ENCODE measurements around the gene IL18RAP.

Gene IL18RAP

DNA sequence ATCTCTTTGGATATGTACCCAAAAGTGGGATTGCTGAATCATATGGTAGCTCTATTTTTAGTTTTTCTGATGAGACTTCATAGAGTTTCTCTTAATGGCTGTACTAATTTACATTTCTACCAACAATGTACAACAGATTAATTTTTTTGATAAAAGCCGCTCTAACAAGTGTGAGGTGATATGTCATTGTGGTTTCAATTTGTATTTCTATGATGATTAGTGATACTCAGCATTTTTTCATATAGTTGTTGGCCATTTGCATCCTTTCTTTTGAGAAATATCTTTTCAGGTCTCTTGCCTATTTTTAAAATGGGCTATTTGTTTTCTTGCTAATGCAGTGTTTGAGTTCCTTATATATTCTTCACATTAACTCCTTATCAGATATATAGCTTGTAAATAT is 4.3 kb downstream of the IL18RAP start:
- H3K4me3 ChIP-seq (ENCODE audit: low read length) = no peak overlapping the region
- no peaks in the 10 kb centered on the region for H3K27me3 ChIP-seq (ENCODE audit: control insufficient read depth, insufficient read depth, low read length)
- no peaks in the 10 kb centered on the region for H3K4me1 ChIP-seq (ENCODE audit: control insufficient read depth, insufficient read depth, low read length)
- no peak overlapping the region for H3K27ac ChIP-seq (ENCODE audit: low read depth, low read length)
- no peaks in the 10 kb centered on the region for H3K36me3 ChIP-seq (ENCODE audit: control insufficient read depth, insufficient read depth, low read length)
- no peak overlapping the region for H3K9ac ChIP-seq (ENCODE audit: low read length)

DNA sequence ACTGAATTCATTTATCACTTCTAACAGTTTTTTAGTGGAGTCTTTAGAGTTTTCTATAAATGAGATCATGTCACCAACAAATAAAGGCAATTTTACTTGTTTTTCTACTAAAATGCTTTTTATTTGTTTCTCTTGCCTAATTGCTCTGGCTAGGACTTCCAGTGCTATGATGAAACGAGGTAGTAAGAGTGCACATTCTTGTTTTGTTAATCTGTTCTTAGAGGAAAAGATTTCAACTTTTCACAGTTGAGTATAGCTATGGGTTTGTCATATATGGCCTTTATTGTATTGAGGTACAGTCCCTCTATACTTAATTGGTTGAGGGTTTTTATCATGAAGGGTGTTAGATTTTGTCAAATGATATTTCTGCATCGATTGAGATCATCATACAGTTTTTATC is 5.6 kb downstream of the IL18RAP start:
- Histone ChIP-seq H3K27me3 (ENCODE audit: control insufficient read depth, insufficient read depth, low read length) (no peaks in the 10 kb centered on the region), H3K4me1 (ENCODE audit: control insufficient read depth, insufficient read depth, low read length) (no peaks in the 10 kb centered on the region), H3K4me3 (ENCODE audit: low read length) (no peak overlapping the region), H3K27ac (ENCODE audit: low read depth, low read length) (no peak overlapping the region), H3K36me3 (ENCODE audit: control insufficient read depth, insufficient read depth, low read length) (no peaks in the 10 kb centered on the region), H3K9ac (ENCODE audit: low read length) (no peak overlapping the region)

DNA sequence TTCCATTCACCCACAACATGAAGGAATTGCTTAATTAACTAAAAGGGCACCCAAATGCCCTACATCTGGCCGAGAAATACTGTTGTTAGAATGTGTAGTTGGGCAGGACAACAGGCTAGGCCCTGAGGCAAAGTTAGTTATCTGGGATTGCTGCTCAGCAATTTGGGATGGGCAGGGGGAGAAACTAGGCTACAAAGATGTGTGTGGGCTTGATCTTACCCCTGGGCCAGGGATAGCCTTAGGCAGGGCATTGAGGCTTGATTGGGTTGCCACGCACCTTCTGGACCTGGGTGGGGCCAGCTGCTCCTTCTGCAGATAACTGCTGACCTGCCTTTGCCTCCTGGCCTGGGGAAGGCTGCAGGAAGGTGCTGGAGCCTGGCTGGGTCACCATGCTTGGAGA is 9.4 kb downstream of the IL18RAP start:
- no peaks in the 10 kb centered on the region for H3K4me1 ChIP-seq (ENCODE audit: control insufficient read depth, insufficient read depth, low read length)
- H3K27me3 ChIP-seq (ENCODE audit: control insufficient read depth, insufficient read depth, low read length) = no peaks in the 10 kb centered on the region
- no peak overlapping the region for H3K27ac ChIP-seq (ENCODE audit: low read depth, low read length)
- H3K36me3 ChIP-seq (ENCODE audit: control insufficient read depth, insufficient read depth, low read length) = no peaks in the 10 kb centered on the region
- H3K9ac ChIP-seq (ENCODE audit: low read length) = no peak overlapping the region
- no peak overlapping the region for H3K4me3 ChIP-seq (ENCODE audit: low read length)

DNA sequence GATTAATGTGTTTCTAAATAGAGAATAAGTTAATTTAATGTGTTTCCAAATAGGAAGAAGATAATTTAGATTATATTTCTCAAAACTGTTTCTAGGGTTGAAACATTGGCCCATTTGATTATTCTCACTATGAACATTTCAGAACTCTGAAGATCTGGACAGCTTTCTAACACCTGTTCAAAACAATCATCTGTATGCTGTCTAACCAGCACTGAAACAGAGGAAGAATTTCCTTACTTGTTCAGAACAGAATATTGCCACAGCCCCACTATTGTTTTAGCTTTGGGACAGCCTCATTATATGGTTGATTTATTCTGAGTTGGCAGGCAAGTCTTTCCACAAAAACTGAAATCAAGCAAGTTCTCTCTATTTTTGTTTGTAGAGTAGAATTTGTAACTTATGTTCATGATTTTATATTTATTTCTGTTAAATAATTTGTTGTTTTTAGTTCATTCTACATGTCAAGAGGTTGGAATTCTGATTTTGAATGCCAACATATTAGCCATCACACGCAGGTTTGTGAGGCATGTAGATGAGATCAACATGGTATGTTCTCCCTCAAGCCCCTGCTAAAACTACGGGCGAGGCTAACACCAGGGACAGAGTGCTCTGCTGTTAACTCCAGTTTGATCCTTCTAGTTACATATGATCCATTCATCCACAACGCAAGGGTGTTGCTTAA is 11.2 kb downstream of the IL18RAP start:
- Histone ChIP-seq H3K4me1 (ENCODE audit: control insufficient read depth, insufficient read depth, low read length) (no peaks in the 10 kb centered on the region), H3K9ac (ENCODE audit: low read length) (no peak overlapping the region), H3K27ac (ENCODE audit: low read depth, low read length) (no peak overlapping the region), H3K4me3 (ENCODE audit: low read length) (no peak overlapping the region), H3K36me3 (ENCODE audit: control insufficient read depth, insufficient read depth, low read length) (no peaks in the 10 kb centered on the region), H3K27me3 (ENCODE audit: control insufficient read depth, insufficient read depth, low read length) (no peaks in the 10 kb centered on the region)

DNA sequence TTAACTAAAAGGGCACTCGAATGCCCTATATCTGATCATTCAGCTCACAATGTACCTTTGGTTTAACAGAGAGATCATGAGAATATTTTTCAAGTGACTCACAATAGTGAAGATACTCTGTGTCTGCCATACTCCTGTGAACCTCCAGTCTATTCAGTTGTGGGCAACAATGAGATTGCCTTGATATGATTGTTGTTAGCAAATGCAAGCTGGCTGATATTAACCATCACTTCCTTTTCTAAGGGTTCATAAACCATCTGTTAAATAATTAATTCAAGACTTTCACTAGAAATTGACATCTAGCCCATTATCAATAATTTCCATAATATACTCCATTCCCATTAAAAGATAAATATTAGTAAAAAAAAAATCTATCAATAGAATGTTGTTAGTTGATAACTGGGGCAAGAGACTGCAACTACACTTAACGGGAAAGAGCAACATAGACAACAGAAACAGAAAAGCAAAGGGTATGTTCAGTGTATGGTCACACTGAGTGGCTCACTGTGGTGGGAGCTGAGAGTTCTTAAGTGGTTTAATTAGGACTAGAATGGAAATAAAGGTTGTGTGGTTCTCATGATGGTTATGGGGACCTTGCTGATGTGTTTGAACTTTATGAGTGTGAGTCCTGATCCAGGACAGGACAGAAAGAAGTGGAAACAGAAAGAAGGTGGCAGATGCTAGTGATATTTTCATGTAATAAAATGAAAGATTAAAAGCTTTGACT is 11.9 kb downstream of the IL18RAP start:
- Histone ChIP-seq H3K9ac (ENCODE audit: low read length) (no peak overlapping the region), H3K27ac (ENCODE audit: low read depth, low read length) (no peak overlapping the region), H3K4me1 (ENCODE audit: control insufficient read depth, insufficient read depth, low read length) (no peaks in the 10 kb centered on the region), H3K27me3 (ENCODE audit: control insufficient read depth, insufficient read depth, low read length) (no peaks in the 10 kb centered on the region), H3K4me3 (ENCODE audit: low read length) (no peak overlapping the region), H3K36me3 (ENCODE audit: control insufficient read depth, insufficient read depth, low read length) (no peaks in the 10 kb centered on the region)

DNA sequence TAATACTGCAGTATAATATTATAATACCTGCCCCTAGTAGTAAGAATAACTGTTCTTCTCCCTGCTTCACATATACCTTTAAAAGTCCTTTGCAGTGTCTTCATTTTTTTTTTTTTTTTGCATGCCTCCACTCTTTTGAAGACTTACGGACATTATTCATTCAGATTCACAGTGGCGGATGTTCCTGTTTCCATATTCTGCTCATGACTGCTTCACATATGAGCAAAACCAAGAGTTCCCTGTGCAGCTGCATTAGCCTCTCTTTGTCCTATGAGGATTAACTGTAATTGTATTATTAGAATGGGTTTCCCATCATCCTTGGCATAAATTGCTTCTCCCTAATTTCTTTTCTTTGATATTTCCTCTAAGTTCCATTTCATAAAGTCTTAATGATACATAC is 12.8 kb downstream of the IL18RAP start:
- Histone ChIP-seq H3K27me3 (ENCODE audit: control insufficient read depth, insufficient read depth, low read length) (no peaks in the 10 kb centered on the region), H3K36me3 (ENCODE audit: control insufficient read depth, insufficient read depth, low read length) (no peaks in the 10 kb centered on the region), H3K27ac (ENCODE audit: low read depth, low read length) (no peak overlapping the region), H3K9ac (ENCODE audit: low read length) (no peak overlapping the region), H3K4me1 (ENCODE audit: control insufficient read depth, insufficient read depth, low read length) (no peaks in the 10 kb centered on the region), H3K4me3 (ENCODE audit: low read length) (no peak overlapping the region)

DNA sequence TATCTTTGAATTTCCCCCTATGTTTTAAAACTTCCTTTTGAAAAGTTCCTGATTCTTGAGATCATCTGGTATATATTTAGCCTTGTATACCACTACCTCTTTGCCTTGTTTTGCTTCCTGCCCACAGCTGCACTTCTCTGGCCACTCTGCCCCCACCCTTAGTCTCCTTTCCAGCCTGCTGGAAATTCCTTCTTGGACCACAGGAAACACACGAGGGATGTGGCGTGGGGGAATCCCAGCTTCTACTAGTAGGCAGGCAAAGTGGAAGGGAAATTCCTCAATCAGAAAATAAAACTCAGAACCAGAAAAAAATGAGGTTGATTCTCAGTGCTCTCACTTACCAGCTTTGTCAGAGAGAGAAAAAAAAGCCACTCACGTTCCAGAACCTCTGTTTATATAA is 13.4 kb downstream of the IL18RAP start:
- Histone ChIP-seq H3K4me3 (ENCODE audit: low read length) (no peak overlapping the region), H3K4me1 (ENCODE audit: control insufficient read depth, insufficient read depth, low read length) (no peaks in the 10 kb centered on the region), H3K27me3 (ENCODE audit: control insufficient read depth, insufficient read depth, low read length) (no peaks in the 10 kb centered on the region), H3K27ac (ENCODE audit: low read depth, low read length) (no peak overlapping the region), H3K9ac (ENCODE audit: low read length) (no peak overlapping the region), H3K36me3 (ENCODE audit: control insufficient read depth, insufficient read depth, low read length) (no peaks in the 10 kb centered on the region)

DNA sequence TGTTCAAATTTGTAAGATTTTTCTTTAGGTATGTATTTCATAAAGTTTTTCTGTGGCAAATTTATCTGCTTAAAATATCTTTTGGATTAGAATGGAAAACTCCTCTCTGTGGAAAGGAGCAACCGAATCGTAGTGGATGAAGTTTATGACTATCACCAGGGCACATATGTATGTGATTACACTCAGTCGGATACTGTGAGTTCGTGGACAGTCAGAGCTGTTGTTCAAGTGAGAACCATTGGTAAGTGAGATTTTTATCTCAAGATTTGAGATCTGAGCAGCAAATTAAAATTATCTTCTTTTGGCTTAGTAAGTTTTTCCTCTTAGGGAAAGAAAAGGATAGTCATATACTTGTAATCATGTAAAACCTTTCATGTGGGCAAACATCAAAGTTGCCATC is 14.2 kb downstream of the IL18RAP start:
- Histone ChIP-seq H3K27ac (ENCODE audit: low read depth, low read length) (no peak overlapping the region), H3K27me3 (ENCODE audit: control insufficient read depth, insufficient read depth, low read length) (no peaks in the 10 kb centered on the region), H3K9ac (ENCODE audit: low read length) (no peak overlapping the region), H3K4me3 (ENCODE audit: low read length) (no peak overlapping the region), H3K4me1 (ENCODE audit: control insufficient read depth, insufficient read depth, low read length) (no peaks in the 10 kb centered on the region), H3K36me3 (ENCODE audit: control insufficient read depth, insufficient read depth, low read length) (no peaks in the 10 kb centered on the region)

DNA sequence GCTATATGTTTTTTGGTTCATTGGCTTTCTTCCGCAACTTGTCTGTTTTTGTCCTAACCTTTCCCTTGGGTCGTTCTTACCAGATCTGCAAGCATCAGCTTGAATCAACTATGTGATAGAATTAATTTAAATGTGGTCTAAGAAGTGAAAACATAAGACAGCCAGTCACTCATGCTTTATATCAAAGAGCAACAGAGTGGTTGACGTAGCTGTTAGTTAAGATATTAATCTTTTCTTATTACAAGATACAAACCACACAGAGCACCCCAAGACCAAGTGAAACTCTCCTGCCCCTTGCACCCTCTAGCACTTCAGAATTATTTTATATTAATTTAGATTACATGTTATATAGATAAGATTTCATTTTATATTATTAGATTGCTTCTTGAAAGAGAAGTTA is 15.2 kb downstream of the IL18RAP start:
- Histone ChIP-seq H3K27me3 (ENCODE audit: control insufficient read depth, insufficient read depth, low read length) (no peaks in the 10 kb centered on the region), H3K36me3 (ENCODE audit: control insufficient read depth, insufficient read depth, low read length) (no peaks in the 10 kb centered on the region), H3K27ac (ENCODE audit: low read depth, low read length) (no peak overlapping the region), H3K4me1 (ENCODE audit: control insufficient read depth, insufficient read depth, low read length) (no peaks in the 10 kb centered on the region), H3K4me3 (ENCODE audit: low read length) (no peak overlapping the region), H3K9ac (ENCODE audit: low read length) (no peak overlapping the region)

DNA sequence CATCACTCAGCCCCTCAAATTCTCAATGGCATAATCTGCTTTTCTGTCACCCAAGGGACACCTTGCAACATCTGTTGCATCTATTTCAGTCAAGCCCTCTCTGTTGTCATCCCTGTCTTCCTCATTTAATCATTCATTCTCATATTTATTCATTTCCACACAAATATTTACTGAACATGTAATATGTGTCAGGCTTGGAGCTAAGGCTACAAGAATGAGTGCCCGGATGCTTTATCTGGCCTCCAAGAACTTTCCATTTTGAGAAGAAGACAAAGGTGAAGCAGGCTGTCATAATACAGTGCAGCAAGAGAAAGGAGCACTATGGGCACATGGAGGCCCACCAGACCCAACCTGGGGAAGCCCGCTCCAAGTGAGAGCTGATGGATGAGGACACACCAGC is 15.6 kb downstream of the IL18RAP start:
- no peaks in the 10 kb centered on the region for H3K27me3 ChIP-seq (ENCODE audit: control insufficient read depth, insufficient read depth, low read length)
- no peak overlapping the region for H3K9ac ChIP-seq (ENCODE audit: low read length)
- H3K36me3 ChIP-seq (ENCODE audit: control insufficient read depth, insufficient read depth, low read length) = no peaks in the 10 kb centered on the region
- no peak overlapping the region for H3K27ac ChIP-seq (ENCODE audit: low read depth, low read length)
- no peak overlapping the region for H3K4me3 ChIP-seq (ENCODE audit: low read length)
- no peaks in the 10 kb centered on the region for H3K4me1 ChIP-seq (ENCODE audit: control insufficient read depth, insufficient read depth, low read length)

DNA sequence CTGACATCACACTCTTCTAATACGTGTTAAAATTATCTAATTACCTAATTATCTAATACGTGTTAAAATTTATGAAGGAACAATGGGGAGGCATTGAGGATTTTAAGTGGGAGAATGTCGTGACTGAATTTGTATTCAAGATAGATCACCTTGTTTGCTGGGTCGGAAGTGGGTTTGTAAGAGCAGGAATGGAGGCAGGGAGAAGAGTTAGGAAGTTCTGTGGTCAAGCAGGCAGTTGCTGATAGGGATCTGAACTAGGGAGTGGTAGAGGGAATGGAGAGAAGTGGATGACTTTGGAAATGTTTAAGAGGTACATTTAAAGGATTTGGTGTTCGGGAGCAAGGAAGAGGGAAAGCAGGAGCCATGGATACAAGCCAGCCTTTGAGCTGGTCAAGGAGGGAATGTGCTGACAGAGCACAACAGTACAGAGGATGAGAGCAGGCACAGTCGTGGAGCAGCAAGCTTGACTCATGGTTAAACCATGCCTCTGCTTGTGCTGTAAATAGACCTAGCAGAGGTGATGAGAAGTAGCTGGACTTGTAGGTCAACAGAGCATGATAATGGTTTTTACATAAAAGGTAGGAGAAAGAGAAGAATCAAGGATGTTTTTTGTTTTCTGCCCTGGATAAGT is 16.2 kb downstream of the IL18RAP start:
- no peaks in the 10 kb centered on the region for H3K36me3 ChIP-seq (ENCODE audit: control insufficient read depth, insufficient read depth, low read length)
- no peaks in the 10 kb centered on the region for H3K4me1 ChIP-seq (ENCODE audit: control insufficient read depth, insufficient read depth, low read length)
- H3K4me3 ChIP-seq (ENCODE audit: low read length) = no peak overlapping the region
- no peaks in the 10 kb centered on the region for H3K27me3 ChIP-seq (ENCODE audit: control insufficient read depth, insufficient read depth, low read length)
- H3K9ac ChIP-seq (ENCODE audit: low read length) = no peak overlapping the region
- no peak overlapping the region for H3K27ac ChIP-seq (ENCODE audit: low read depth, low read length)

DNA sequence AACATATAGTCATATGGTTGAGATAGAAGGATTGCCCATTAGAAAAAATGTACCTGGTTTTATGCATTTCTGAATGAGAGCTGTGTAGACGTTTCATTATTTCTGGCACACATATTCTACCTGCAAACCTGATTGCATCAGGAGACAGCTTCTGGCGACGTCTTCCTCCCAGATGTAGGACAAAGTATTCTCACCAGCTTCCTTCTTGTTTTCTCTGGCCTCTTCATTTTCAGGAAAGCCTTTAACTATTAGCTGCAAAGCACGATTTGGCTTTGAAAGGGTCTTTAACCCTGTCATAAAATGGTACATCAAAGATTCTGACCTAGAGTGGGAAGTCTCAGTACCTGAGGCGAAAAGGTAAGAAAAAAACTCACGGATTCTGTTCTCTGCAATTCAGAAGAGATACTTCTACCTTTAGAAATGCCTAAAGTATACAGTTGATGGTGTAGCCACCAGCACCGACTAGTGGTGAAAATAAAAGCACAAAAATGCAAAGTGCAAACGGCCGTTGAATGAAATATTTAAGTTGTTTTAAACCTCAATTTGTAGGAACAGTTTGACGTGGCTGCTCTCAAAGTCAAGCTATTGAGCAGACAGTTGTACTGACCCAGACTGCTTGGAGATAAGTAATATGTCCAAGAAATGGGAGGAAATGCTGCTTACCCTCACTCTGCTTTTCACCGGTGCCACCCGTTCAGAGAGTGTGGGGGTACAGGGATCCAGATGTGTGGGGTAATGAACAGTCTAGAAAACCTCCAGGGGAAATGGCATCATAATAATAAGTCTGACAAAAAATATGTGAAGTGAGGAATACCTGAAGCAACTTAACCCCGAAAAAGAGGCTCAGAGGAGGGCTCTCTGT is 20.2 kb downstream of the IL18RAP start:
- Histone ChIP-seq H3K27ac (ENCODE audit: low read depth, low read length) (no peak overlapping the region), H3K4me1 (ENCODE audit: control insufficient read depth, insufficient read depth, low read length) (no peaks in the 10 kb centered on the region), H3K9ac (ENCODE audit: low read length) (no peak overlapping the region), H3K36me3 (ENCODE audit: control insufficient read depth, insufficient read depth, low read length) (no peaks in the 10 kb centered on the region), H3K27me3 (ENCODE audit: control insufficient read depth, insufficient read depth, low read length) (no peaks in the 10 kb centered on the region), H3K4me3 (ENCODE audit: low read length) (no peak overlapping the region)

Data from rectal smooth muscle tissue (tissue), 1 donor.